NCI-H1105 (cell line): ENCODE measurements around the gene ZMYND8.
"Not testable (repeated sequence)": the region's sequence is repeated elsewhere in the genome, so short reads cannot be mapped to it uniquely, and the experiment has no call there.

Experiments used
- DNase-seq: peaks from one replicate; lab custom pipeline; 2025; lab: John Stamatoyannopoulos, UW

Gene ZMYND8

DNA sequence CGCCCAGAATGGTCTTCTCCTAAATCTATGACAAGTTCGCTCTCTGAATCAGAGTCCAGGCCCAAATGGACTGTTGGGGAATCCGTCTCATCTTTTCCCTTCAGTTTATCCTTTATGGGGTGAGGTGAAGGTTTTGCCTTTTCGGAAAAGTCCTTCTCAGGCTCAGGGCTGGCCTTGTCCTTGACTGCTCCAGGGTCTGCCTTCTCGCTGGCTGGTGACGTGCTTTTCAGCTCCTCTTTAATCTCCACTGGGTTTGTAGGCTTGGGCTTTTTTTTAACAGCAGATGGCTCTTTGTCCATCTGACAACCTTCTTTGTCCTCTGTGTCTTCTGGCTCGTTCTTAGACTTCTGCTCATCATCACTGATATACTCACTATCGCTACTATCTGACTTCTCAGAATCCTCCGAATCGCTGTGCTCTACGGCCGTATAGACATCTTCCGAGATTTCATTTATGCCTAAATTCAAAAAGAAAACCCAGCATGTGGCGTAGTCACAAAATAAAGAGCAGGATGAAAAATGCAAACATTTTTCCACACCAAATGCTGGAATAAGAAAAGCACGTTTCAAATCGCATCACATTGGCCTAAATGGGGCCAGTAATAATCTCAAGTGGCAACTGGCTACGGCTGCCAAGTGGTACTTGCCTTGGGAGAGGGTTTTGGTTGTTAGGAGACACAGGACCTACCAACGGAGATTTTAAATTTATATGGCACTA is 110.3 kb downstream of the ZMYND8 start:
- no peak for DNase-seq

DNA sequence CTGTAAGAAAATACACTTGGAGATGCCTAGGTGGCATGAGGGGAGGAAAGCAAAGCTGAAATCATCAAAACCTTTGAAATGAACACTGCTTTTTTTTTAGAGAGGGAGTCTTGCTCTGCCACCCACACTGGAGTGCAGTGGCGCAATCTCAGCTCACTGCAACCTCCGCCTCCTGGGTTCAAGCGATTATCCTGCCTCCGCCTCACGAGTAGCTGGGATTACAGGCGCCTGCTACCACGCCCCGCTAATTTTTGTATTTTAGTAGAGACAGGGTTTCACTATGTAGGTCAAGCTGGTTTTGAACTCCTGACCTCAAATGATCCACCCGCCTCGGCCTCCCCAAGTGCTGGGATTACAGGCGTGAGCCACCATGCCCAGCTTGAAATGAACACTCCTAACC is 111.3 kb downstream of the ZMYND8 start:
- DNase-seq: not testable (repeated sequence)

DNA sequence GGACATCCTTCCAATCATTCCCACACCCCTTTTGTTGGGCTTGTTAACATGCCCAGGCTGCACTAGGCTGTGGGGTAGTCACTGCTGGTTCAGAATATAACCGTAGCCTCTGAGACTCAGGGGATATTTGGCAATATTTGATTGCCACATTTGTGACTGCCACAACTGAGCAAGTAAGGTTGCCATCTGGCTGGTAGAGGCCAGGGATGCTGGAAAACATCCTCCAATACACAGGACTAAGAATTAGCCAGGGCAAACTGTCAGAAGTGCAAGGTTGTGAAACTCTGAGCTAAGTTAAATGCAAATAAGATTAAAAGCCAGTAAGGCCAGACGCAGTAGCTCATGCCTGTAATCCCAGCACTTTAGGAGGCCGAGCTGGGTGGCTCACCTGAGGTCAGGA is 112.0 kb downstream of the ZMYND8 start:
- no peak for DNase-seq

DNA sequence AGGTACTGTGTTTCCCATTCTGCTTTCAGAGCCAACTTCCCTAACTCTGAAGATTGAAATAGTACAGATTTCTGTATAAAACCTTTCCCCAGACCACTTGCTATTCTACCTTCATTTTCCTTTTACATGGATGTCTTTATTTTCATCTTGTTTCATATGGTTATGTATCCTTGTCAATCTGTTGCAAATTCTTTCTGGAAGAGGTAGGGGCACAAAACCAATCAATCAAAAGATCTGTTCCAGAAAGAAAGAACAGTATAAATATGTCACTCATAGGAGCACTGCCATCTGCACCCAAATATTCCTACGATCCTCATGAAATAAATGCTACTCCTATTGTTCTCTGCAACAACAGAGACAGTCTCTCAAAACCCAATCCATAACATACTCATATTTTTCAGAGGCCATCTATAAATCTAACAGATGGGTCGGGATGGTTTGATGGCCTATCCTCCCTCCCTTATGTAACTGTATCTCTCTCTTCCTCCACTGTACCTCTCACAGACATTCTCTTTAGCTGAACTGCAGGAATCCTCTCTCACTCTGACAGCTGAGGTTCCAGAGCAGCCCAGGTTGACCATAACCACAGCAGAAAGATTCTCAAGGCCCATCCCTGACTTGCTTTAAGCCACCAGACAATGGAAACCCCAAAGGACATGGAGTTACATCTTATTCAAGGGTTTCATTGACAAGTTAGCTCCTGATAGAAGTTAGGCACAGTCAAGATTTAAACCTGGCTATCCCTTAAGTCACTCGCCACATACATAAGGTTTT is 112.8 kb downstream of the ZMYND8 start:
- no peak for DNase-seq

DNA sequence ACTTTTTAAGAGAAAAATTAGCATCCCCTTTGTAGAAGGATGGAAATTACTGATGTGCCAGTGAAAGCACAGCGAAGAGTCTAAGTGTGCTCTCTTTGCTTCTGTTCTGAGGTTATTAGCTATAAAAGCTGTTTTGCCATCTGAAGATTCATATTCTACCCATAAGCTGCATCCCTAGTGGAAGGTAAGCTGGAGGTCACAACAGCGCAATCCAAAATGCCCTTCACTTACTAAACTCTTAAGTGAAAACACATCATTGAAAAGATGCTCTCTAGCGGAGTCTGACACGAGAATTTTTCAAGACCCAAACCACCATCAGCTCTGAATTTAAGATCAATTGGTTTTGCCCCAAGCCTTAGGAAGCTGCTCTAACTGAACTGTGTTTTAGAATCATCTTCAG is 113.5 kb downstream of the ZMYND8 start:
- DNase-seq: no peak

DNA sequence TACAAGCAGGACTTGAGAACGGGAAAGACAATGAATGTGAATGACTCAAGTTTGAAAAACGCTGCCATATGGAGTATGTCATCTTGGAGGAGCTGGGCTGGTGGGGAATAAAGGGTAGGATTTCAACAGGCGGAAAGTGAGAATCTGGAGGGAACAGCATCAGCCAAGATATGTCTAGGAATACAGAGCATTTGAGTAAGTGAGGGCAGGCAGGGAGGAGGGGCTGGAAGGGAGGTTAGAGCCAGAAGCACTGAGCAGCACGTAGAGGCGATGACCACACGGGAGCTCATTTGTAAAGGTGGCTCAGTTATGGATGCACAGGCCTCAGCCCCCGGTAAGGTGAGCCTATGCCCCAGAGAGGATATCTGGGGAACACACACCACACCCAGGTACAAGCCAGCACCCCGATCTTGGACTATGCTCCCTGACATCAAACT is 115.1 kb downstream of the ZMYND8 start:
- no peak for DNase-seq

DNA sequence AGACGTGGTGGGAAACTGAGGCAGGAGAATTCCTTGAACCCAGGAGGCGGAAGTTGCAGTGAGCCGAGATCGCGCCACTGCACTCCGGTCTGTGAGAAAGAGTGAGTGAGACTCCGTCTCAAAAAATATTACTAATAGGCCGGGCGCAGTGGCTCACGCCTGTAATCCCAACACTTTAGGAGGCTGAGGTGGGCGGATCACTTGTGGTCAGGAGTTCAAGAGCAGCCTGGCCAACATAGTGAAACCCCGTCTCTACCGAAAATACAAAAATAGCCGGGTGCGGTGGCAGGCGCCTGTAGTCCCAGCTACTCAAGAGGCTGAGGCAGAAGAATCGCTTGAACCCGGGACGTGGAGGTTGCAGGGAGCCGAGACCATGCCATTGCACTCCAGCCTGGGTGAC is 116.4 kb downstream of the ZMYND8 start:
- DNase-seq: not testable (repeated sequence)

DNA sequence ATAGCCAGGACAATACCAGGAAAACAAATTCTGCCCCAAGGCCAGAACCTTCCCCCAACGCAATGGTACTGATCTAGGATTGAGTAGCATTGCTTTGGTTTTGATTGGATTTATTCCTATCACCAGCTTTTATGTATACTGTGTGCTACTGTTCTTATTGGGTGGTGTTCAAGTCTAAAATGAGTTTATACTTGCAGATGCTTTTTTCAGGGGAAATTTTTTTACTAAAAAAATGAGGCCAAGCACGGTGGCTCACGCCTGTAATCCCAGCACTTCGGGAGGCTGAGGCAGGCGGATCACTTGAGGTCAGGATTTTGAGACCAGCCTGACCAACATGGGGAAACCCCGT is 116.8 kb downstream of the ZMYND8 start:
- no peak for DNase-seq

DNA sequence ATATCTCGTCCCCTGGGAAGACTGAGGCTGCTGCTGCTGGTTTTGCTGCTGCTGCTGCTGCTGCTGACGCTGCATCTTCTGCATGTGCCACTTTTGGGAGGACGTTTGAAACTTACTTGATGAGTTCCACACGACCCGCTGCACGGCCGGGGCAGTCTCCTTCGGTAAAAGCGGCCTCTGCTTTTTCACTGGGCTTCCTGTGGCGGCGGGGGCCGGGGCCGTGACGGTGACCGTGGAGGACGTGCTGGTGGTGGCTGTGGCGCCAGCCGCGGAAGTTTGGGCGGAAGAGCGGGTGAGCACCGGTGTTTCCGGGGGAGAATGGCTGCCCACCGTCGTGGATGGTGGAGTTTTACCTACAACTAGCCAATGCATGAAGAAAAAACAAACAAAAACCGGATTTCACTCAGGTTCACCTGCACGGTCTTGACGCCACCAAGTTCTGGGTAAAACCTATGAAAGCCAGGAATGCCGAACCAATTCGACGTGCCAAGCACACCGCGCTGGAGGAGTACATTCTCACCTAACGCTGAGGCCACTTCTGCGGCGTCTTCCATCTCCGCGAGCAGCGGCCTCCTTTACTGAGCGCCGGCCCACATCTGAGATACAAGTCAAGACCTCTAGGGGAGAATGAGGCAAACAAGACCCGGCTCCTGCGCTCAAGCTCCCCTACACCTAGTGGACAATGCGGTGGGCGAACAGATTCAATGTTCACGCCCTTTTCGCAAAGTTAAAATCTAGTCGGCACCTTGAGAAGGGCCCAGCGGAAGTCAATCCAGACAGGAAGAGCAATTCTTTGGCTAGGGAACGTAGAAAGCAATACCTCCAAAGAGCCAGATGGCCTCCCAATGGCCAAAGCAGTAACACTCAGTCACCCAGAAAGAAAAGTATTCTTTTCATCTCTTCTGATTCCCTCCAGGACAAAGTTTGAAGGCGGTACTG is 117.5 kb downstream of the ZMYND8 start:
- DNase-seq: no peak

DNA sequence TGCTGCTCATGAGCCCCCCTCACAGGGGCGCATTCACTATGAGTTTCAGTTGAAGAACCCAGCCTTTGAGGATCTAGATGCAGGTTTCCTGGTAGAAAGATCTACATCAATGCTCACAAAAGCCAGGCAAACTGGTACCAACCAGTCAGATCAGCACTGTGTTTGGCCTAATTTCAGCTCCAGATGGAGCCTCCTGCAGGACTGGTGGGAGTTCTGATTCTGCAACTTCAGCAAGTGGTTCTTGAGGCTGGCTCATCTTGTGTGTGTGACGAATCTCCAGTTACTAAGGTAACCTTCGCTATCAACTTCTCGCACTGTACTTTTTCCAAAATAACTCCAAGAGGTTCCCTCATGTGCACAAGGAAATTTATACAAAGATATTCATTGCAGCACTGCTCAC is 118.8 kb downstream of the ZMYND8 start:
- DNase-seq: no peak

DNA sequence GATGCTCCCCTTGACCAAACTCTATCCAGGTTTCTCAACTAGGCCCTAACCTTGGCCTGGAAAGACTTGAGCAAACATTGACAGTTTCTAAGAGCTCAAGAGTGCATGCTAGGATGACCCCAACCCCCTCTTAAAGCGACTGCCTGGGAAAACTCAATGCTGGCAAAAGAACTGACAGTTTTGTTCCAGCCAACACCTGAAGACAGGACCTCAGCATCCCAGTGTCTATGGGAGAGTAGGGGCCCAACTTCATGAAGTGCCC is 119.9 kb downstream of the ZMYND8 start:
- no peak for DNase-seq

DNA sequence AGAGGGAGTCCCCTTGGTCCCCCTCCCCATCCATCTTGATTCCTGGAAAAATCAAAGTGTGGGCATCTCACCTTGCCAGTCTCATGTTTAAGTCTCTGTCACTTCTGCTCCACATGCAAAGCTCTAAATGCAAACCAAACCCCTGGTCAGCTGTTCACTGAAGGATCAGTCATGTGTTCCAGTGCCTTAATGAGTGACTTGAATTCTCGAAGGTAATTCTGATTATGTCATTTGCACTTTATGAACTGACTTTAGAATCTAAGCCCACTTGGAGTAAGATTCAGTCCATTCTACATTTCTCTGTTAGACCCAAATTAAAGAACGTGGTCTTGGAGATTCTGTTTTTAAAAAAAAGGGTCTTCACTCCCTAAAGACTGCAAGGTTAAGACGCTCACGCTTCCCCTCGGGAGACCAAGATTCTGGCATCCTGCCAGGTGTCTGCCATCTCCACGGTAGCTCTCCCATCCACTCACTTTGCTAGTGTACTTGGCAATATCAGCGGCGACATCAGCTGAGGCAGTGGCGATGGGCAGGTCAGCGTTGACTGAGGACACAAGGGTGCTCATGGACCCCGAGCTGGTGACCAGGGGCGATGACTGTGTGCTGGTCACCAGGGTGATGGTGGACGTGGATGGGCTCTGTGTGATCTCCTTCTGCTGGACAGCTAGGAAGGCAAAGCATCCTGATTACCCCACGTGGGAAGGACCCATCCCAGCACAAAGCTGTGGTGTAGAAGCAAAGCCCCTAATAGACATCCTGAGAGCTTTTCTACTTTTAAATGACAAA is 120.5 kb downstream of the ZMYND8 start:
- DNase-seq: no peak

DNA sequence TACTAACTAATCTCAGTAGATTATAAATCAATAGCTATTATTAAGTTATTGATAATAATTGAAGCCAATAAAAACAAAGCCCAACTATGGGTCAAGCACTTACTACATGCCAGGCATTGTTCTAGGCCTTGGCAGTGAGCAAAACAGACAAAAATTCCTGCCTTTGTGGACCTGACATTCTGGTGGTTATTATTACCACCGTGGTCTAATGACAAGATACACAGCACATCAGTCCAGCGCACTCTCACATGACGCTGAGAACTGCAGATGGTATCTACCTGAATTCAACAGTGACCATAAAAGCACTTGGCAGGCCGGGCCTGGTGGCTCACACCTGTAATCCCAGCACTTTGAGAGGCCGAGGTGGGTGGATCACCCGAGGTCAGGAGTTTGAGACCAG is 121.4 kb downstream of the ZMYND8 start:
- DNase-seq: no peak

DNA sequence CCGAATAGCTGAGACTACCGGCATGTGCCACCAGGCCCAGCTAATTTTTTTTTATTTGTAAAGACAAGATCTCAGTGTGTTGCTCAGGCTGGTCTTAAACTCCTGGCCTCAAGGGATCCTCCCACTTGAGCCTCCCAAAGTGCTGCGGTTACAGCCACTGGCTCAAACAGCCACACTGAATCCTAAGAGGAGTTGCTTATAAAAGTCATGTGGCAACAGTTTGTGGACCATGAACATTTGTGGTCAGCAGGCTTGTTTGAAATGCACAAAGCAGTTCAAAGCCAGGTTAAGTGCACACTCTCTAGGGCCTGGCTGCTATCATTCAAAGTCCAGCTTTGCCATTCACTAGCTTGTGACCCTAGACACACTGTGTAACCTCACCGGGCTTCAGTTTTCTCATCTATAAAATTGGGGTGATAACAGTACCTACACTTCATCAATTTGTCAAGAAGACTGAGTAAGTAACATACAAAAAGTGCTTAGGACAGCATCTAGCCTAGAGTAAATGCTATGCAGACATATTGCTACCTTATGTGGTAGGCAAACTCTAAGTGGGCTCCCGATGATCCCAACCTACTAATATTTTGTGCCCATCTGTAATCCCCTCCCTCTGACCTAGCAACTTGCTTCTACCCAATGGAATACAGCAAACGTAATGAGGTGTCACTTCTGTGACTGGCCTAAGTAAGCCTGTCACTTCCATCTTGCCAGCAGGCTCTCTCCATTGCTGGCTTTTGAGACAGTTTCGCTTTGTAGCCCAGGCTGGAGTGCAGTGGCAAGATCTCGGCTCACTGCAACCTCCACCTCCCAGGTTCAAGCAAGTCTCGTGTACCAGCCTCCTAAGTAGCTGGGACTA is 122.9 kb downstream of the ZMYND8 start:
- DNase-seq: no peak

DNA sequence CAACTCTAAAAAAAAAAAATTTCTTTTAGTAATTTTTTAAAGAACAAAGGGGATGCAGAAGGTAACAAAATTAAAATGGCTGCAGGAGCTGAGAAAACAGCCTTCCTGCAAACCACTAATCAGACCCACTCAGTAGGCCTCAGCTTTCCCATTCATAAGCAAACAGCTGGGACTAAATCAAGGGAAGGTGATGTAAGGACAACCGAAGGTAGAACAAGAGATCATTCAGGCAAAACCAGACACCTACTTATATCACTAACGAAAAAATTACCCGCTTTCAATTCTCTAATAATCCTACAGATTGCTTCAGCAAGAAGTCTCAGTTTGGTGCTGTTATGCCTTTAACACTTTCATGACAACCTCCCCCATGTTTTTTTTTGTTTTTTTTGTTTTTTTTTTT is 124.0 kb downstream of the ZMYND8 start:
- no peak for DNase-seq

DNA sequence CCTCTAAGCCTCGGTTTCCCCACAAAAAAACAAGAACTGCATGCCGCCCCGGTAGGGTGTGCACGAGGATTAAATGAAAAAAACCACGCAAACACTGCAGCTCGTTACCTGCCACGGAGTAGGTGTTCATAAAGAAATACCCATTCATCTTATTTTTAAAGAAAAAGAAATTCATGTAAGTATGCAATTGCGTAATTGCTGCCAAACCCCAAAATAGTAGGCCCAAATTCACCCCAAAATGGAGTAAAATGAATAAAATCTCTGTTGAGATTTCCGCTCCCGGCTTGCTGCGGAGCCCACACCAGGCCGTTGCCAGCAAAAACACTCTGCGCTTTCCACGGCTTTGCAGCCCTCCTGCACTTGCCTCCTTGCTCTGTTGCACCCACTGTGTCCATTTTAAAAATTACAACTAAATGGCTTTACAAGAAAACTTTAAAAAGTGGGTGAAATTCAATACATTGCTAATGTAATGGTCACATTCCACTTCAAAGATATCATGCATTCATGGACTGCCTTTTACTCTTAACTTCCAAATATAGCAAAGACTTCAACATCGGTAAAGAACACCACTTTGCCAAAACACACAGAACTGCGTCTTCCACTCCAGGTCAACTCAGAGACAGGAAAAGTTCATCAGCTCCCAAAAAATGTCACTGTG is 125.0 kb downstream of the ZMYND8 start:
- DNase-seq: no peak

DNA sequence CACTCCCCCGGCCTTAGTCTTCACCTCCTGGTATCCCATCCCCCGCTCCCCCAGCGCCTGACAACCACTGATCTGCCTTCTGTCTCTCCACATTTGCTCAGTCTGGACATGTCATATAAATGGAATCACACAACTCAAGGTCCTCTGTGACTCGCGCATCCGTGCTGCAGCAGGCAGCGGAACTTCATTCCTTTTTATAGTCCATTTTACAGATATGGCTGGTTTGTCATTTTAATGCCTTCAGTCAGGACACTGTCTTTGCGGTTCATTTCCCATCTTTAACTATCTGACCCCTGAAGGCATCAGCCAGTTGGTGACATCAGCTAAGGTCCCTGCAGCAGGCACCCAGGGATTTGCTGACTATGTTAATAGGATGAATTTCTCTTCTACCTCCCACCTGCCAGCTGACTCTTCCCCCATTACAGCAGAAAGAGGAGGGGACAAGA is 125.7 kb downstream of the ZMYND8 start:
- no peak for DNase-seq

DNA sequence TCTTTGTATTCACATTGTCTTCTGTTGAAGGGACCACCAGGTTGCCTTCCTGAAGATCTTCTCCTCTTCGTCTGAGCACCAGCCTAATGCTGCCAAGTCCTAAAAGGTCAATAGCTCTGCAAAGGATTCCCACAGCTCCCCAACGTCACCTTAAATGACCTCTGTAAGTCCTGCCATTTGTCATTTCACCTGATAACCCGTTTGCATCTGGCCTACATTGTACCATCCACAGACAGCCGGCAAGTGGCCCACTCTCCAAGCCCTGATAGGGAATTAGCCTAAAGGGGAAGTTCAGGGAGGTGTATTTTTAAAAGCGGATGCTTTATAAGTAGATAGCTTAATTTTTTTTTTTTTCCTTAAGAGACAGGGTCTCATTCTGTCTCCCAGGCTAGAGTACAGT is 127.8 kb downstream of the ZMYND8 start:
- DNase-seq: no peak

DNA sequence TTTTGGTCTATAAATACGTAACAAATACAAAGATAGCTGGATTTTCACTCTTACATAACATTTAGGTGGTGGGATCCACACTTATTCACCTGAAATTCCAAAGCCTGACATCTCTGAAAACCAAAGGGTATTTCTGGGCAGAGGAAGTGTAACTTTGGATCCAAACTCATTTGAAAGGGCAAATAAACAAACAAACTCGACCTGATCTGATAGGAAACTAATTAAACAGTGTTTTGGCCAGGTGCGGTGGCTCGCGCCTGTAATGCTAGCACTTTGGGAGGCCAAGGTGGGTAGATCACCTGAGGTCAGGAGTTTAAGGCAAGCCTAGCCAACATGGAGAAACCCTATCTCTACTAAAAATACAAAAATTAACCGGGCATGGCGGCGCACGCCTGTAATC is 128.9 kb downstream of the ZMYND8 start:
- no peak for DNase-seq

DNA sequence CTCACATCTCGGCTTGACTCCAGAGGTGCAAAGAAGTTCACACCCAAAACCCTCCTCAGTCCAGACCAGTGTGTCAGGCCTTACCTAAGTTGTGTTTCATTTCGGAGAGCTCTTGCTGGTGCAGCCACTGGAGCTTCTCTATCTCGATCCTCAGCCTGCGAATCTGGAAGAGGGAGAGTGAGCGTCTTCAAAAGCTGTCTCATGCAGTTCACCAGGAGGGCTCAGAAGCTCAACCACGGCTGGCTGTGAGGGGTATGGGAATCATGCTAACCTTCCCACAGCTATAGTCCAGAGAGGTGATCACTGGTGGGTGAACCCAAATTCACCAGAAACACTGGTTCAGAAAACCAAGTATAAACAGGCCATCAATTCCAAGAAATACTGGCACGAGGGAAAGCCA is 129.4 kb downstream of the ZMYND8 start:
- DNase-seq: no peak

DNA sequence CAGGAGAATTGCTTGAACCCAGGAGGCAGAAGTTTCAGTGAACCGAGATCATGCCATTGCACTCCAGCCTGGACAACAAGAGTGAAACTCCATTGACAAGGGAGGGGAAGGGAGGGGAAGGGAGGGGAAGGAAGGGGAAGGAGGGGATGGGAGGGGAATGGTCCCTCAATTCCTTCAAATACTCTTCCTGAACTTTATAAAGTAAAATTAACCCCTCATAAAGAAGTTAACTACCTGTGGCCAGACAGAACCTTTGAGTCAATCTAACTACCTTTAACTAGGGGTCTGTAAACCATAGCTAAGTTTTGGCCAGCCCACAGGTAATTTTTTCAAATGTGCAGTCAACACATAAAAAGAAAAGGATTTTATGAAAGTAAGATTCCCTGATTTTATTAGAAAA is 131.0 kb downstream of the ZMYND8 start:
- no peak for DNase-seq
